ENCODE results near the gene NDRG4. TPM values are rescaled to one million over a fixed set of nuclear protein-coding genes. Genes with fewer than 3 reads are reported as not detected.

NDRG4 gene
- polyA plus RNA-seq, 6 donors from 2014 or later: 0.17 to 0.79 (median 0.27) TPM; not detected in 3

GRCh38 chr16:58492735-58493134 is 7.2 kb upstream of the NDRG4 start:
- no peaks in the 10 kb centered on the region for H3K9me3 Mint-ChIP-seq
- no peak for DNase-seq
- H3K27me3 Mint-ChIP-seq: peaks cover 0 to 21% (median 16%) of the 10 kb centered on the region in 3 donors
- no peaks in the 10 kb centered on the region for H3K36me3 Mint-ChIP-seq
- no peak overlapping the region for H3K4me3 Mint-ChIP-seq
- H3K4me1 Mint-ChIP-seq: peaks cover 0 to 13% (median 5%) of the 10 kb centered on the region in 3 donors
- no peak overlapping the region for H3K27ac Mint-ChIP-seq
- no peak for ATAC-seq (ENCODE audit: low read depth in 2 of 2)

GRCh38 chr16:58493756-58494431 is 6.0 kb upstream of the NDRG4 start:
- Mint-ChIP-seq H3K27ac (no peak overlapping the region), H3K4me3 (no peak overlapping the region), H3K36me3 (no peaks in the 10 kb centered on the region), H3K27me3 (peaks cover 0 to 21% (median 16%) of the 10 kb centered on the region in 3 donors), H3K4me1 (peaks cover 0 to 16% (median 5%) of the 10 kb centered on the region in 3 donors), H3K9me3 (no peaks in the 10 kb centered on the region)
- DNase-seq (no peak), ATAC-seq (ENCODE audit: low read depth in 2 of 2) (no peak)

GRCh38 chr16:58494981-58495520 is 4.9 kb upstream of the NDRG4 start:
- no peak overlapping the region for H3K4me3 Mint-ChIP-seq
- peaks cover 5 to 20% (median 10%) of the 10 kb centered on the region in 3 donors for H3K4me1 Mint-ChIP-seq
- ATAC-seq (ENCODE audit: low read depth in 2 of 2) (peak; percentile 56), DNase-seq (no peak)
- H3K9me3 Mint-ChIP-seq: no peaks in the 10 kb centered on the region
- no peaks in the 10 kb centered on the region for H3K36me3 Mint-ChIP-seq
- H3K27me3 Mint-ChIP-seq: peaks cover 0 to 27% (median 16%) of the 10 kb centered on the region in 3 donors
- H3K27ac Mint-ChIP-seq: peak overlapping the region in 1 of 6 donors; percentile 81

- ATAC-seq (ENCODE audit: low read depth in 2 of 2) (no peak), DNase-seq (no peak)
- H3K36me3 Mint-ChIP-seq: no peaks in the 10 kb centered on the region
- peaks cover 0 to 34% (median 16%) of the 10 kb centered on the region in 3 donors for H3K27me3 Mint-ChIP-seq
- H3K9me3 Mint-ChIP-seq: no peaks in the 10 kb centered on the region
- peak overlapping the region in 1 of 6 donors; percentile 81 for H3K27ac Mint-ChIP-seq
- peaks cover 7 to 27% (median 17%) of the 10 kb centered on the region in 3 donors for H3K4me1 Mint-ChIP-seq
- H3K4me3 Mint-ChIP-seq: peak overlapping the region in 1 of 8 donors; percentile 72
Measured at GRCh38 chr16:58495521-58496331, 4.2 kb upstream of the NDRG4 start.

GRCh38 chr16:58497468-58497867 is 2.5 kb upstream of the NDRG4 start:
- Mint-ChIP-seq H3K9me3 (peaks cover 0 to 2% (median 0%) of the 10 kb centered on the region in 7 donors), H3K27me3 (peaks cover 1 to 52% (median 10%) of the 10 kb centered on the region in 3 donors), H3K4me1 (peaks cover 17 to 36% (median 30%) of the 10 kb centered on the region in 3 donors), H3K4me3 (no peak overlapping the region), H3K27ac (peak overlapping the region in 1 of 6 donors; percentile 72), H3K36me3 (no peaks in the 10 kb centered on the region)
- DNase-seq (no peak), ATAC-seq (ENCODE audit: low read depth in 2 of 2) (no peak)

GRCh38 chr16:58497935-58498334 is 2.0 kb upstream of the NDRG4 start:
- ATAC-seq (ENCODE audit: low read depth in 2 of 2) (no peak), DNase-seq (no peak)
- Mint-ChIP-seq H3K4me3 (peak overlapping the region in 1 of 8 donors; percentile 38), H3K36me3 (no peaks in the 10 kb centered on the region), H3K27ac (peak overlapping the region in 2 of 6 donors; percentile 62 to 72), H3K27me3 (peaks cover 6 to 53% (median 10%) of the 10 kb centered on the region in 3 donors), H3K9me3 (peaks cover 0 to 2% (median 0%) of the 10 kb centered on the region in 7 donors), H3K4me1 (peaks cover 17 to 36% (median 30%) of the 10 kb centered on the region in 3 donors)

GRCh38 chr16:58498341-58499091 is 1.4 kb upstream of the NDRG4 start:
- ATAC-seq (ENCODE audit: low read depth in 2 of 2): no peak
- Mint-ChIP-seq H3K4me1 (peaks cover 17 to 36% (median 34%) of the 10 kb centered on the region in 3 donors), H3K9me3 (peaks cover 0 to 2% (median 0%) of the 10 kb centered on the region in 7 donors), H3K27me3 (peaks cover 6 to 55% (median 10%) of the 10 kb centered on the region in 3 donors), H3K36me3 (no peaks in the 10 kb centered on the region), H3K4me3 (peak overlapping the region in 2 of 8 donors; percentile 38 to 50), H3K27ac (peak overlapping the region in 2 of 6 donors; percentile 72 to 84)
- DNase-seq: no peak

GRCh38 chr16:58499092-58499511 is 841 bp upstream of the NDRG4 start:
- DNase-seq: no peak
- H3K36me3 Mint-ChIP-seq: no peaks in the 10 kb centered on the region

GRCh38 chr16:58500430-58501241 is 693 bp downstream of the NDRG4 start:
- DNase-seq: peak; percentile 44
- Mint-ChIP-seq H3K9me3 (peaks cover 0 to 2% (median 0%) of the 10 kb centered on the region in 7 donors), H3K27me3 (peaks cover 6 to 51% (median 12%) of the 10 kb centered on the region in 3 donors), H3K4me3 (peak overlapping the region; percentile 77 to 93 (median 81)), H3K36me3 (no peaks in the 10 kb centered on the region), H3K4me1 (peaks cover 17 to 29% (median 25%) of the 10 kb centered on the region in 3 donors), H3K27ac (peak overlapping the region in 2 of 6 donors; percentile 56 to 58)
- ATAC-seq (ENCODE audit: low read depth in 2 of 2): peak; percentile 52 to 54

More at GRCh38 chr16:58499092-58499511, 841 bp upstream of the NDRG4 start:
- Mint-ChIP-seq H3K4me1 (peaks cover 17 to 36% (median 34%) of the 10 kb centered on the region in 3 donors), H3K27me3 (peaks cover 6 to 57% (median 12%) of the 10 kb centered on the region in 3 donors), H3K4me3 (peak overlapping the region in 1 of 8 donors; percentile 50), H3K27ac (peak overlapping the region in 1 of 6 donors; percentile 33), H3K9me3 (peaks cover 0 to 2% (median 0%) of the 10 kb centered on the region in 7 donors)
- ATAC-seq (ENCODE audit: low read depth in 2 of 2): no peak

- peak overlapping the region; percentile 77 to 93 (median 81) for H3K4me3 Mint-ChIP-seq
- H3K9me3 Mint-ChIP-seq: peaks cover 0 to 2% (median 0%) of the 10 kb centered on the region in 7 donors
- peaks cover 6 to 49% (median 12%) of the 10 kb centered on the region in 3 donors for H3K27me3 Mint-ChIP-seq
- H3K4me1 Mint-ChIP-seq: peaks cover 17 to 28% (median 23%) of the 10 kb centered on the region in 3 donors
- ATAC-seq (ENCODE audit: low read depth in 2 of 2) (peak; percentile 61 to 65), DNase-seq (peak; percentile 43)
- H3K27ac Mint-ChIP-seq: peak overlapping the region in 2 of 6 donors; percentile 56 to 83
- H3K36me3 Mint-ChIP-seq: no peaks in the 10 kb centered on the region
Measured at GRCh38 chr16:58501242-58502131, 1.5 kb downstream of the NDRG4 start.

Data from naive B cell (primary cell).